Epithelial cell of proximal tubule (primary cell): ENCODE results near the gene C1QTNF12. TPM values are rescaled to one million over a fixed set of nuclear protein-coding genes. Genes with fewer than 3 reads are reported as not detected.
A peak's percentile ranks its signal among the peaks of the same experiment; 100 is the strongest.

Experiments used
- DNase-seq: peaks from one replicate; pipeline ENCODE4 v3.0.0-alpha.2; 2011; ENCODE audit warnings: low read depth
- H3K4me3 ChIP-seq: 2 replicates; pipeline ENCODE4 v1.5.1; 2011; ENCODE audit warnings: low read depth, mild to moderate bottlenecking, low read length
- total RNA-seq: library from RNA; depleted of rRNA; stranded (reverse); fragments of >200 nt; gene quantifications from 2 replicates; pipeline ENCODE4 v1.2.3, GENCODE V29; 2015
- TF ChIP-seq, protein P1 (sequence below): conservative IDR thresholded peaks from 2 replicates; pipeline ENCODE4 v1.5.1; 2012; ENCODE audit warnings: low read depth, mild to moderate bottlenecking, low read length

Gene C1QTNF12
- total RNA-seq, 1 donor from 2014 or later: 5.1 TPM

DNA sequence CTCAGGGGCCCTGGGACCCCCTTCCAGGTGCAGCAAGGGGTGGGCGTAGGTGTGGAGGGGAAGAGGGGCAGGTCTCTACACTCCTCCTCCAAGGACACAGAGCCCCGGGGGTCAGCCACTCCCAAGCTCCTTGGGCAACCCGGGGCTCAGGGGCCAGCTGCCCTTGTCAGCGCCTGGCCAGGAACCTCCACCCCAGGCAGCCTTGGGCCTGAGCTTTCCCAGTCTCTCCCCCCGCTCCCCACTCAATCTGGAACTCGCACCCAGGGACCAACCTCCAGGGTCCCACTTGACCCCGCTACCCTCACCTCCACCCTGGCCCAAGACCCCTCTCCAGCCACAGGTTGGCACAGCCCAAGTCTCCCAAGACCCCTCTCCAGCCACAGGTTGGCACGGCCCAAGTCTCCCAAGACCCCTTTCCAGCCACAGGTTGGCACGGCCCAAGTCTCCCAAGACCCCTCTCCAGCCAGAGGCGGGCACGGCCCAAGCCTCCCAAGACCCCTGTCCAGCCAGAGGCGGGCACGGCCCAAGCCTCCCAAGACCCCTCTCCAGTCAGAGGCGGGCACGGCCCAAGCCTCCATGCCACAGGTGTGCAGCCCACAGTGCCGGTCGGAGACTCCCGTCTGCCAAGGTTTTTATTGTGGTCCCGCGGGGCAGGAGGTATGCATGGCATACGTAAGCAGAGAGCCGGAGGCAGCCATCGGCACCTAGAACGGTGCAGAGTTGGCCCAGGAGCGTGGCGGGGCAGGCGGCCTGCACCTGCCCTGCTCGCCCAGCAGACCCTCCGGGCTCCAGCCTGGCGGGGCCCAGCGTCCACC, 35.6 kb downstream of the C1QTNF12 start:
- no peak for DNase-seq
- TF ChIP-seq, protein P1, sequence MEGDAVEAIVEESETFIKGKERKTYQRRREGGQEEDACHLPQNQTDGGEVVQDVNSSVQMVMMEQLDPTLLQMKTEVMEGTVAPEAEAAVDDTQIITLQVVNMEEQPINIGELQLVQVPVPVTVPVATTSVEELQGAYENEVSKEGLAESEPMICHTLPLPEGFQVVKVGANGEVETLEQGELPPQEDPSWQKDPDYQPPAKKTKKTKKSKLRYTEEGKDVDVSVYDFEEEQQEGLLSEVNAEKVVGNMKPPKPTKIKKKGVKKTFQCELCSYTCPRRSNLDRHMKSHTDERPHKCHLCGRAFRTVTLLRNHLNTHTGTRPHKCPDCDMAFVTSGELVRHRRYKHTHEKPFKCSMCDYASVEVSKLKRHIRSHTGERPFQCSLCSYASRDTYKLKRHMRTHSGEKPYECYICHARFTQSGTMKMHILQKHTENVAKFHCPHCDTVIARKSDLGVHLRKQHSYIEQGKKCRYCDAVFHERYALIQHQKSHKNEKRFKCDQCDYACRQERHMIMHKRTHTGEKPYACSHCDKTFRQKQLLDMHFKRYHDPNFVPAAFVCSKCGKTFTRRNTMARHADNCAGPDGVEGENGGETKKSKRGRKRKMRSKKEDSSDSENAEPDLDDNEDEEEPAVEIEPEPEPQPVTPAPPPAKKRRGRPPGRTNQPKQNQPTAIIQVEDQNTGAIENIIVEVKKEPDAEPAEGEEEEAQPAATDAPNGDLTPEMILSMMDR: no peak
- no peak overlapping the region for H3K4me3 ChIP-seq

GRCh38 chr1:1208713-1209433, 37.6 kb downstream of the C1QTNF12 start:
- TF ChIP-seq, protein P1: no peak
- no peak overlapping the region for H3K4me3 ChIP-seq
- DNase-seq: no peak

GRCh38 chr1:1207571-1207892, 39.0 kb downstream of the C1QTNF12 start:
- H3K4me3 ChIP-seq: no peak overlapping the region
- TF ChIP-seq, protein P1: no peak
- DNase-seq: no peak

- no peak for DNase-seq
- TF ChIP-seq, protein P1: no peak
- no peak overlapping the region for H3K4me3 ChIP-seq
Measured at GRCh38 chr1:1206966-1207531, 39.5 kb downstream of the C1QTNF12 start.

- DNase-seq: no peak
- TF ChIP-seq, protein P1: no peak
- H3K4me3 ChIP-seq: peak within 1 kb of the TSS; percentile 5
Measured at GRCh38 chr1:1206376-1206965, 40.1 kb downstream of the C1QTNF12 start, which contains the start of gene TNFRSF18. TSS of gene TNFRSF18 (minus strand) at chr1:1206592. CDS start at chr1:1206571, 21 bp downstream.

DNA sequence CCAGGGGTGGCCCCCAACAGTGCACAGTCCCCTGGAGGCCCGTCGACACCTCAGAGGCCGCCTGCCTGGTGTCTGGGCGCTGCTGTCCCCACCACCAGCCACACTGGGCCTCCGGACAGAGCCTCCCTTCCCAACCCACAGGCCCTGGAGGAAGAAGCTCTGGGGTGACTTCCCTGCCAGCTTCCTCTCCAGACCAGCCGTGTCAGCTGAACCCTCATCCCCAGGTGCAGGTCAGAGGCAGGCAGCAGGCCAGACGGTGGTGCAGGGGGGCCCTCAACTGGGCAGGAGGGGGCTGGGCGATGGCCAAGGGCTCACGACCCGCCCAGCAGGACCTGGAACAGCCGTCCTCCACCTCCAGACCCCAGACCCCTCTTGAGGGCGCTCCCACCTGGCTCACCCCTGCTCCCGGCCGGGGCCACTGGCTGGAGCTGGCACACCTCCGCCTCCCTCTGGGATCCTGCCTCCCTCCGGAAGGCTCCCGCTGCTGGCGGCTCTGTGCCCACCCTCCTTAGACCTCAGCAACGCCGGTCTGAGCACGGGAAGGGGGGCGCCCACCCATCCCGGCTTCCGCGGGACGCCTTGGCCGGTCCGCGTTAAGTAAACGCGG, 40.6 kb downstream of the C1QTNF12 start:
- TF ChIP-seq, protein P1: no peak
- H3K4me3 ChIP-seq: peak overlapping the region; percentile 5
- DNase-seq: no peak
